ENCODE results near the gene TRIM59.
"Not testable (repeated sequence)": the region's sequence is repeated elsewhere in the genome, so short reads cannot be mapped to it uniquely, and the experiment has no call there.

TRIM59 gene

DNA sequence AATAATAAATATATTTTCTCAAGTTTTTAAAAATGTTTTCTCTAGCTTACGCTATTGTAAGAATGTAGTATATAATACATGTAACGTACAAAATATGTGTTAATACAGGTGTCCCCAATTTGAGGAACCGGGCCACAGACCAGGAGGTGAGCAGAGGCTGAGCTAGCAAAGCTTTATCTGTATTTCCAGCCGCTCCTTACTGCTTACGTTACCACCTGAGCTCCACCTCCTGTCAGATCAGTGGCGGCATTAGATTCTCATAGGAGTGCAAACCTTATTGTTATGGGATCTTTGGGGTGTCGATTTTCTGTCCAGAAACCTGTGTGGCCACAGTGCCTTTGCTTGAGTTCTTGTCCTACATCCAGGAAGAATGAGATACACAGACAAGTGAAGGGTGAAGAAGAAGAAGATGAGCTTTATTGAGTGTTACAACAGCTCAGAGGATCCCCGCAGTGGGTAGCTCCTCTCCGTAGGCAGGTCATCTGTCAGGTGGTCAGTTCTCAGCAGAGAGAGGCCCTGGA lies 9.9 kb upstream of the TRIM59 start:
- no peak for TF ChIP-seq CTCF (conservative IDR thresholded peaks at IDR 0.05; ENCODE audit: low read depth, low read length)
- H3K79me2 ChIP-seq (ENCODE audit: insufficient read depth, low read depth), result no peaks in the 10 kb centered on the region
- no peaks in the 10 kb centered on the region for H3K36me3 ChIP-seq (ENCODE audit: insufficient read depth)
- no peak overlapping the region for H3K27ac ChIP-seq
- H3K4me3 ChIP-seq (IDR thresholded peaks at IDR 0.05; ENCODE audit: insufficient read depth, low read depth, low read length), result no peak overlapping the region
- H4K20me1 ChIP-seq (ENCODE audit: insufficient read depth), result no peaks in the 10 kb centered on the region
- H3K4me1 ChIP-seq (ENCODE audit: low read depth, poor library complexity, severe bottlenecking), result no peaks in the 10 kb centered on the region
- H3K27me3 ChIP-seq (ENCODE audit: insufficient read depth, low read depth), result no peaks in the 10 kb centered on the region
- no peak overlapping the region for H3K9ac ChIP-seq
- H2AFZ ChIP-seq (ENCODE audit: low read depth), result no peak overlapping the region
- no peak overlapping the region for H3K4me2 ChIP-seq

DNA sequence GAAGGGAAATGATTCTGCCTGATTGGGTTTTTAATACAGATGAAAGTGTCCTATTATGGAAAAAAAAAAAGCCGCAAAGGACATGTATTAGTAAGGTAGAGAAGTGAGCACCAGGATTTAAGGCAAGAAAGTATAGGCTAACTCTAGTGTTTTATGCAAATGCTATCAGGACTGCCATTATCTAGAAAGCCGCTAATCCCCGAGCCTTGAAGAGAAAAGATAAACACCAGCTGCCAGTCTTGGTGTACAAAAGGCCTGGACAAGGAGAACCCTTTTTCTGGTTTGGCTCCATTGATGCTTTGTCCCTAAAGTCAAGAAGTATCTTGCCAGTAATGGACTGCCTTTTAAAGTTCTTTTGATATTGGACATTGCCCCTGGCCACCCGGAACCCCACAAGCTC lies 8.6 kb upstream of the TRIM59 start:
- no peaks in the 10 kb centered on the region for H3K4me1 ChIP-seq (ENCODE audit: low read depth, poor library complexity, severe bottlenecking)
- no peak overlapping the region for H3K9ac ChIP-seq
- H3K27ac ChIP-seq, result no peak overlapping the region
- no peaks in the 10 kb centered on the region for H3K36me3 ChIP-seq (ENCODE audit: insufficient read depth)
- H3K4me3 ChIP-seq (IDR thresholded peaks at IDR 0.05; ENCODE audit: insufficient read depth, low read depth, low read length), result no peak overlapping the region
- no peak overlapping the region for H3K4me2 ChIP-seq
- H2AFZ ChIP-seq (ENCODE audit: low read depth), result no peak overlapping the region
- no peaks in the 10 kb centered on the region for H4K20me1 ChIP-seq (ENCODE audit: insufficient read depth)
- no peaks in the 10 kb centered on the region for H3K79me2 ChIP-seq (ENCODE audit: insufficient read depth, low read depth)
- TF ChIP-seq CTCF (conservative IDR thresholded peaks at IDR 0.05; ENCODE audit: low read depth, low read length), result no peak
- no peaks in the 10 kb centered on the region for H3K27me3 ChIP-seq (ENCODE audit: insufficient read depth, low read depth)

- Histone ChIP-seq H3K4me3 (IDR thresholded peaks at IDR 0.05; ENCODE audit: insufficient read depth, low read depth, low read length) (no peak overlapping the region), H3K27ac (no peak overlapping the region), H4K20me1 (ENCODE audit: insufficient read depth) (no peaks in the 10 kb centered on the region), H3K4me1 (ENCODE audit: low read depth, poor library complexity, severe bottlenecking) (no peaks in the 10 kb centered on the region), H3K36me3 (ENCODE audit: insufficient read depth) (no peaks in the 10 kb centered on the region), H3K79me2 (ENCODE audit: insufficient read depth, low read depth) (no peaks in the 10 kb centered on the region), H2AFZ (ENCODE audit: low read depth) (no peak overlapping the region), H3K9ac (no peak overlapping the region), H3K27me3 (ENCODE audit: insufficient read depth, low read depth) (no peaks in the 10 kb centered on the region), H3K4me2 (no peak overlapping the region)
- TF ChIP-seq CTCF (conservative IDR thresholded peaks at IDR 0.05; ENCODE audit: low read depth, low read length), result no peak
Measured at GRCh38 chr3:160455846-160456245, 6.3 kb upstream of the TRIM59 start.

- no peaks in the 10 kb centered on the region for H3K36me3 ChIP-seq (ENCODE audit: insufficient read depth)
- H2AFZ ChIP-seq (ENCODE audit: low read depth), result no peak overlapping the region
- H3K9ac ChIP-seq, result no peak overlapping the region
- no peak for TF ChIP-seq CTCF (conservative IDR thresholded peaks at IDR 0.05; ENCODE audit: low read depth, low read length)
- H3K27ac ChIP-seq, result no peak overlapping the region
- no peaks in the 10 kb centered on the region for H3K27me3 ChIP-seq (ENCODE audit: insufficient read depth, low read depth)
- H3K79me2 ChIP-seq (ENCODE audit: insufficient read depth, low read depth), result no peaks in the 10 kb centered on the region
- no peak overlapping the region for H3K4me2 ChIP-seq
- no peaks in the 10 kb centered on the region for H3K4me1 ChIP-seq (ENCODE audit: low read depth, poor library complexity, severe bottlenecking)
- no peak overlapping the region for H3K4me3 ChIP-seq (IDR thresholded peaks at IDR 0.05; ENCODE audit: insufficient read depth, low read depth, low read length)
- H4K20me1 ChIP-seq (ENCODE audit: insufficient read depth), result no peaks in the 10 kb centered on the region
Measured at GRCh38 chr3:160454995-160455394, 5.4 kb upstream of the TRIM59 start.

DNA sequence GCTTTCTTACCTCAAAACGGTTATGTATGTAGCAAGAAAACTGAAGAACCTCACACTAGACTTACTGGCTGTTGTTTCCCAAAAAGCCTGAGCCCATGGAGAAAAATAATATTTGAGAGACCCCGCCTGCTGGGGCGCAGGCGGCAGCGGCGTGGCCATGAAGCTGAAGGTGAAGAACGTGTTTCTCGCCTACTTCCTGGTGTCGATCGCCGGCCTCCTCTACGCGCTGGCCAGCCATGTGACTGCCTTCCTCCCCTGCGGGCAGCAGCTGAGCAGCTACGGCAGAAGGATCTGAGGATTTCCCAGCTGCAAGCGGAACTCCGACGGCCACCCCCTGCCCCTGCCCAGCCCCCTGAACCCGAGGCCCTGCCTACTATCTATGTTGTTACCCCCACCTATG lies 2.7 kb upstream of the TRIM59 start:
- not testable (repeated sequence) for H4K20me1 ChIP-seq (ENCODE audit: insufficient read depth); H3K4me2 ChIP-seq; H3K4me1 ChIP-seq (ENCODE audit: low read depth, poor library complexity, severe bottlenecking); H3K36me3 ChIP-seq (ENCODE audit: insufficient read depth); H2AFZ ChIP-seq (ENCODE audit: low read depth); H3K27me3 ChIP-seq (ENCODE audit: insufficient read depth, low read depth); H3K9ac ChIP-seq; H3K27ac ChIP-seq; H3K4me3 ChIP-seq (IDR thresholded peaks at IDR 0.05; ENCODE audit: insufficient read depth, low read depth, low read length)
- H3K79me2 ChIP-seq (ENCODE audit: insufficient read depth, low read depth), result peaks cover 21% of the 10 kb centered on the region
